Head of caudate nucleus (tissue), 42 donors: Measurements from ENCODE around the gene KANK2.
"Not testable (repeated sequence)": the region's sequence is repeated elsewhere in the genome, so short reads cannot be mapped to it uniquely, and the experiment has no call there.

ENCODE experiments used
- DNase-seq, 42 donors: peaks; one replicate each; pipeline versions ENCODE4 v3.0.0 to v3.0.0-alpha.2; 2020 to 2021; ENCODE audit warnings: mixed read lengths in 7 of 42
- intact Hi-C: fragments of 100-400 bp; cut with DNase I; formaldehyde crosslinking; loops from one replicate; pipeline ENCODE4 v1.15.0; 2022

KANK2 gene

GRCh38 chr19:11179716-11180297, 17.5 kb downstream of the KANK2 start:
- DNase-seq, result no peak
- intact Hi-C loops, result no loop called here

- intact Hi-C loops, DNase-seq: not testable (repeated sequence)
Observed at GRCh38 chr19:11179145-11179465, 18.2 kb downstream of the KANK2 start.

GRCh38 chr19:11177592-11177991, 19.8 kb downstream of the KANK2 start:
- DNase-seq, result no peak
- intact Hi-C loops, result no loop called here

- intact Hi-C loops, result no loop called here
Observed at GRCh38 chr19:11176466-11177193, 20.7 kb downstream of the KANK2 start.

GRCh38 chr19:11175920-11176319, 21.4 kb downstream of the KANK2 start:
- intact Hi-C loops, result no loop called here
- no peak for DNase-seq

More at GRCh38 chr19:11176466-11177193, 20.7 kb downstream of the KANK2 start:
- DNase-seq, result no peak

- no peak for DNase-seq
- intact Hi-C loops, result no loop called here
Observed at GRCh38 chr19:11174336-11174735, 23.0 kb downstream of the KANK2 start.

- no peak for DNase-seq
- intact Hi-C loops, result no loop called here
Observed at GRCh38 chr19:11173516-11174155, 23.7 kb downstream of the KANK2 start.

GRCh38 chr19:11172576-11172975, 24.8 kb downstream of the KANK2 start:
- intact Hi-C loops, result no loop called here

GRCh38 chr19:11171144-11171543, 26.2 kb downstream of the KANK2 start:
- intact Hi-C loops, result no loop called here

More at GRCh38 chr19:11172576-11172975, 24.8 kb downstream of the KANK2 start:
- DNase-seq, result no peak

GRCh38 chr19:11169896-11170678, 27.3 kb downstream of the KANK2 start:
- intact Hi-C loops, result no loop called here
- no peak for DNase-seq

More at GRCh38 chr19:11171144-11171543, 26.2 kb downstream of the KANK2 start:
- no peak for DNase-seq

GRCh38 chr19:11168568-11168967, 28.8 kb downstream of the KANK2 start:
- intact Hi-C loops, result no loop called here
- DNase-seq, result no peak

- intact Hi-C loops, result no loop called here
- no peak for DNase-seq
Observed at GRCh38 chr19:11166281-11167142, 30.8 kb downstream of the KANK2 start.

- DNase-seq, result no peak
- intact Hi-C loops, result no loop called here
Observed at GRCh38 chr19:11165486-11166030, 31.8 kb downstream of the KANK2 start.

- intact Hi-C loops, result no loop called here
- DNase-seq, result peak in 40 of 42 donors; percentile 6 to 76 (median 39)
Observed at GRCh38 chr19:11164879-11165406, 32.4 kb downstream of the KANK2 start.

- intact Hi-C loops, result no loop called here
- DNase-seq, result no peak
Observed at GRCh38 chr19:11164296-11164695, 33.0 kb downstream of the KANK2 start.

- intact Hi-C loops, result not testable (repeated sequence)
Observed at GRCh38 chr19:11160440-11160768, 36.9 kb downstream of the KANK2 start.

GRCh38 chr19:11159598-11160439, 37.5 kb downstream of the KANK2 start:
- intact Hi-C loops, result no loop called here
- DNase-seq, result no peak

More at GRCh38 chr19:11160440-11160768, 36.9 kb downstream of the KANK2 start:
- DNase-seq, result not testable (repeated sequence)
